IMR-90 (cell line): ENCODE results near the gene TTI1. TPM values are rescaled to one million over a fixed set of nuclear protein-coding genes. Genes with fewer than 3 reads are reported as not detected.

ENCODE experiments used
- ATAC-seq: fragments of 200-7000 bp; cut with Tn5 transposase; 2 replicates; pipeline ENCODE4 v1.9.1; 2020; ENCODE audit warnings: low read depth, mild to moderate bottlenecking, moderate library complexity
- BruUV-seq: library from RNA; stranded (reverse); fragments of 400-500 nt; replicated peaks from 2 replicates; lab custom pipeline; 2021; lab: Mats Ljungman, UMichigan
- CTCF ChIA-PET: fragments of 300-600 bp; formaldehyde crosslinking; extraction: SDS; loops from one replicate; lab custom pipeline; 2021; ENCODE audit warnings: antibody characterized with exemption; lab: Yijun Ruan, JAX
- POLR2A ChIA-PET: fragments of 300-600 bp; sonication (Branson Sonifier 250); formaldehyde crosslinking; loops from one replicate; lab custom pipeline; 2022; ENCODE audit warnings: antibody characterized with exemption; ENCODE audit not compliant: unreplicated experiment; lab: Charles Lee
- DNase-seq: peaks from one replicate; pipeline ENCODE4 v3.0.0; 2013
- H2AFZ ChIP-seq: replicated peaks from 2 replicates; pipeline ENCODE3; 2013; ENCODE audit warnings: low read length, mild to moderate bottlenecking; ENCODE audit not compliant: poor library complexity
- H2AK5ac ChIP-seq: 2 replicates; pipeline ENCODE4 v1.6.1; 2013; ENCODE audit warnings: low read depth, low read length, inconsistent platforms
- H2AK9ac ChIP-seq: replicated peaks from 2 replicates; pipeline ENCODE3; 2013; ENCODE audit warnings: mild to moderate bottlenecking, low read depth, low read length, moderate library complexity; ENCODE audit not compliant: poor library complexity
- H2BK120ac ChIP-seq: 2 replicates; pipeline ENCODE4 v1.6.1; 2013; ENCODE audit warnings: low read depth, low read length, inconsistent platforms
- H2BK15ac ChIP-seq: 3 replicates; pipeline ENCODE4 v1.6.1; 2013; ENCODE audit warnings: low read depth, low read length, inconsistent platforms
- H2BK20ac ChIP-seq: 2 replicates; pipeline ENCODE4 v1.6.1; 2013; ENCODE audit warnings: low read depth, mild to moderate bottlenecking, inconsistent platforms, low read length, moderate library complexity
- H2BK5ac ChIP-seq: 2 replicates; pipeline ENCODE4 v1.6.1; 2013; ENCODE audit warnings: mild to moderate bottlenecking, low read depth, low read length, inconsistent platforms; ENCODE audit not compliant: poor library complexity, severe bottlenecking
- H3K14ac ChIP-seq: replicated peaks from 2 replicates; pipeline ENCODE4 v1.6.1; 2013; ENCODE audit warnings: low read depth, low read length, inconsistent platforms
- H3K18ac ChIP-seq: 2 replicates; pipeline ENCODE4 v1.6.1; 2013; ENCODE audit warnings: low read depth, low read length, control low read depth
- H3K23ac ChIP-seq: 2 replicates; pipeline ENCODE4 v1.6.1; 2013; ENCODE audit warnings: low read depth, low read length, inconsistent platforms
- H3K27ac ChIP-seq: 2 replicates; pipeline ENCODE4 v1.5.1; 2013; ENCODE audit warnings: mild to moderate bottlenecking, control low read depth, low read length; ENCODE audit not compliant: insufficient read depth
- H3K27me3 ChIP-seq: 2 replicates; pipeline ENCODE4 v1.6.1; 2013; ENCODE audit warnings: low read length; ENCODE audit not compliant: control insufficient read depth, insufficient read depth
- H3K36me3 ChIP-seq: 2 replicates; pipeline ENCODE4 v1.6.1; 2013; ENCODE audit warnings: low read length, mixed read lengths; ENCODE audit not compliant: control insufficient read depth, insufficient read depth
- H3K4ac ChIP-seq: 2 replicates; pipeline ENCODE4 v1.6.1; 2013; ENCODE audit warnings: low read depth, low read length, inconsistent platforms
- H3K4me1 ChIP-seq: 2 replicates; pipeline ENCODE4 v1.6.1; 2013; ENCODE audit warnings: low read length, mixed read lengths; ENCODE audit not compliant: control insufficient read depth, insufficient read depth
- H3K4me2 ChIP-seq: 2 replicates; pipeline ENCODE4 v1.6.1; 2013; ENCODE audit warnings: low read depth, mild to moderate bottlenecking, control low read depth, low read length, moderate library complexity
- H3K4me3 ChIP-seq: 2 replicates; pipeline ENCODE4 v1.5.1; 2013; ENCODE audit warnings: low read depth, mild to moderate bottlenecking, control low read depth, low read length, moderate library complexity; ENCODE audit not compliant: insufficient read depth
- H3K56ac ChIP-seq: 2 replicates; pipeline ENCODE4 v1.6.1; 2013; ENCODE audit warnings: low read length, inconsistent platforms; ENCODE audit not compliant: insufficient read depth; ENCODE audit errors: extremely low read depth
- H3K79me1 ChIP-seq, 2 experiments: 2 replicates each; pipeline ENCODE4 v1.6.1; 2013; ENCODE audit warnings: low read length in 2 of 2, inconsistent platforms in 1 of 2, low read depth in 1 of 2
- H3K9ac ChIP-seq: 2 replicates; pipeline ENCODE4 v1.6.1; 2013; ENCODE audit warnings: low read depth, low read length, control low read depth
- H3K9me1 ChIP-seq: 2 replicates; pipeline ENCODE4 v1.6.1; 2013; ENCODE audit warnings: low read length, inconsistent platforms; ENCODE audit not compliant: insufficient read depth
- H3K9me3 ChIP-seq: 2 replicates; pipeline ENCODE4 v1.6.1; 2013; ENCODE audit warnings: low read length; ENCODE audit not compliant: control insufficient read depth, insufficient read depth
- H4K20me1 ChIP-seq: 2 replicates; pipeline ENCODE4 v1.6.1; 2013; ENCODE audit warnings: low read length, inconsistent platforms; ENCODE audit not compliant: insufficient read depth
- H4K5ac ChIP-seq: 2 replicates; pipeline ENCODE4 v1.6.1; 2013; ENCODE audit warnings: mild to moderate bottlenecking, low read depth, low read length, control low read depth
- H4K8ac ChIP-seq, 2 experiments: 2 replicates each; pipeline ENCODE4 v1.6.1; 2013; ENCODE audit warnings: low read depth in 2 of 2, low read length in 2 of 2, control low read depth in 1 of 2, inconsistent platforms in 1 of 2
- H4K91ac ChIP-seq: 2 replicates; pipeline ENCODE4 v1.6.1; 2013; ENCODE audit warnings: low read depth, low read length, inconsistent platforms; ENCODE audit not compliant: insufficient read depth
- BHLHE40 ChIP-seq: fragments of 150-350 bp; IDR thresholded peaks from 2 replicates; pipeline ENCODE4 v1.6.1; 2016; ENCODE audit warnings: mild to moderate bottlenecking, low read depth, low read length
- CEBPB ChIP-seq: IDR thresholded peaks from 2 replicates; pipeline ENCODE4 v1.6.1; 2012; ENCODE audit warnings: low read depth, low read length, improper control_type of control experiment
- CHD1 ChIP-seq: IDR thresholded peaks from 2 replicates; pipeline ENCODE4 v1.6.1; 2012; ENCODE audit warnings: low read depth, low read length, improper control_type of control experiment
- ELK1 ChIP-seq: fragments of 150-350 bp; IDR thresholded peaks from 2 replicates; pipeline ENCODE4 v1.6.1; 2016; ENCODE audit warnings: low read depth, mild to moderate bottlenecking, low read length, moderate library complexity, borderline replicate concordance
- FOS ChIP-seq: fragments of 150-350 bp; IDR thresholded peaks from 2 replicates; pipeline ENCODE4 v1.6.1; 2016; ENCODE audit warnings: low read depth, low read length
- MAFK ChIP-seq: IDR thresholded peaks from 2 replicates; pipeline ENCODE4 v1.6.1; 2012; ENCODE audit warnings: low read depth, low read length, improper control_type of control experiment
- MAZ ChIP-seq: IDR thresholded peaks from 2 replicates; pipeline ENCODE4 v1.6.1; 2012; ENCODE audit warnings: low read depth, mild to moderate bottlenecking, low read length, improper control_type of control experiment, moderate library complexity, borderline replicate concordance
- MXI1 ChIP-seq: IDR thresholded peaks from 2 replicates; pipeline ENCODE4 v1.6.1; 2012; ENCODE audit warnings: low read depth, mild to moderate bottlenecking, low read length, moderate library complexity, borderline replicate concordance
- NFE2L2 ChIP-seq: fragments of 150-350 bp; IDR thresholded peaks from 2 replicates; pipeline ENCODE4 v1.6.1; 2016; ENCODE audit warnings: low read depth, mild to moderate bottlenecking, low read length
- POLR2A ChIP-seq: IDR thresholded peaks from 2 replicates; pipeline ENCODE4 v1.6.1; 2012; ENCODE audit warnings: mild to moderate bottlenecking, low read depth, low read length
- RAD21 ChIP-seq: IDR thresholded peaks from 2 replicates; pipeline ENCODE4 v1.6.1; 2012; ENCODE audit warnings: low read length, improper control_type of control experiment
- RCOR1 ChIP-seq: IDR thresholded peaks from 2 replicates; pipeline ENCODE4 v1.6.1; 2012; ENCODE audit warnings: mild to moderate bottlenecking, low read length, improper control_type of control experiment; ENCODE audit not compliant: insufficient replicate concordance
- RFX5 ChIP-seq: IDR thresholded peaks from 2 replicates; pipeline ENCODE4 v1.8.0; 2012; ENCODE audit warnings: low read depth, mild to moderate bottlenecking, low read length, moderate library complexity
- SMC3 ChIP-seq: fragments of 150-350 bp; IDR thresholded peaks from 2 replicates; pipeline ENCODE4 v1.6.1; 2016; ENCODE audit warnings: low read depth, mild to moderate bottlenecking, antibody characterized with exemption, low read length, moderate library complexity
- WGBS, 2 experiments: methylation state at CpG; one replicate each; pipeline versions ENCODE4 v1.1.5 to v1.1.7; 2013; ENCODE audit warnings: missing lambda C conversion rate in 2 of 2; ENCODE audit not compliant: insufficient read length in 1 of 2; ENCODE audit errors: extremely low coverage in 2 of 2; 5-methylcytosine and 5-hydroxymethylcytosine counted together
- dilution Hi-C: fragments of 300-500 bp; cut with HindIII; formaldehyde crosslinking; loops from one replicate; pipeline ENCODE4 v1.14.3; 2018; ENCODE audit warnings: low sequenced_read_pairs; ENCODE audit not compliant: unreplicated experiment
- in situ Hi-C: fragments of 300-500 bp; cut with MboI; formaldehyde crosslinking; loops from 3 replicates; pipeline ENCODE4 v1.14.3; 2019; ENCODE audit warnings: low sequenced_read_pairs, inconsistent platforms, mixed read lengths
- intact Hi-C: fragments of 100-400 bp; cut with micrococcal nuclease; formaldehyde crosslinking; loops from 2 replicates; pipeline ENCODE4 v1.10.0; 2022
- polyA plus RNA-seq, 3 experiments: library from polyadenylated mRNA; depleted of rRNA; stranded (reverse); fragments of >200 nt; gene quantifications; 2 replicates each; pipeline ENCODE4 v1.2.3, GENCODE V29; 2012; ENCODE audit warnings: low replicate concordance in 1 of 3
- total RNA-seq: library from RNA; depleted of rRNA; stranded (reverse); fragments of >200 nt; gene quantifications from 2 replicates; pipeline ENCODE4 v1.2.3, GENCODE V29; 2012
- TF ChIP-seq, protein P1 (sequence below): conservative IDR thresholded peaks from 2 replicates; pipeline ENCODE4 v1.5.1; 2012; ENCODE audit warnings: mild to moderate bottlenecking, low read depth, low read length, improper control_type of control experiment
- TF ChIP-seq, protein P2 (sequence below): fragments of 150-350 bp; IDR thresholded peaks from 2 replicates; pipeline ENCODE4 v1.6.1; 2017; ENCODE audit warnings: mild to moderate bottlenecking, antibody characterized with exemption, low read length, low read depth

The TTI1 gene
- total and polyA plus RNA-seq, 2 of the 4 experiments (the other 2 are of a cell fraction), result 12.5 to 17.6 TPM

DNA sequence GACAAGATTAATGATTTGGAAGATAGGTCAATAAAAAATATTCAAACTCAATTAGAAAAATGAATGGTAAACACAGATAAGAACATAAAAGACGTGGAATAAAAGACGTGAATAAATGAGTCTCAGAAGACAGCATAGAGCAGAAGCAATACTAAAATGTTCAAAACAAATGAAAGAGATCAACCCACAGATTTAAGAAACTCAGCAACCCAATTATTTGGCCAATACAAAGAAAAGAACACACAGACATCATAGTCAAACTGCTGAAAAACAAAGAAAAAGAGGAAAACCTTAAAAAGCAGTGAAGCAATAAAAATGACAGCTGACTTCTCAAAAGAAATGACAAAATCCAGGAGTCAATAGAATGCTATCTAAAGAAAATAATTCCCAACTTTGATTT is 14.9 kb downstream of the TTI1 start:
- POLR2A ChIA-PET, result no interaction called here
- no CpG with 5 or more reads among the region's 2 CpGs for WGBS, 2 experiments

More for the DNA sequence above, 14.9 kb downstream of the TTI1 start:
- Histone ChIP-seq H3K27me3 (no peaks in the 10 kb centered on the region), H3K36me3 (peaks cover 19% of the 10 kb centered on the region), H2AK5ac (no peak overlapping the region), H3K27ac (no peak overlapping the region), H4K20me1 (peaks cover 12% of the 10 kb centered on the region), H3K79me1 (peaks cover 37 to 55% of the 10 kb centered on the region in 2 experiments), H3K14ac (no peak overlapping the region), H3K4me2 (no peak overlapping the region), H4K91ac (no peak overlapping the region), H3K4ac (no peak overlapping the region), H2BK15ac (no peak overlapping the region), H2AK9ac (no peak overlapping the region), H2BK120ac (no peak overlapping the region), H2BK5ac (no peak overlapping the region), H2AFZ (no peak overlapping the region), H3K18ac (no peak overlapping the region), H4K5ac (no peak overlapping the region), H3K4me3 (no peak overlapping the region), H3K9me1 (peaks cover 15% of the 10 kb centered on the region), H3K9me3 (peaks cover 6% of the 10 kb centered on the region), H3K4me1 (peaks cover 8% of the 10 kb centered on the region), H3K23ac (no peak overlapping the region), H4K8ac (no peak overlapping the region), H3K9ac (no peak overlapping the region), H2BK20ac (no peak overlapping the region), H3K56ac (no peak overlapping the region)
- BruUV-seq, result no TSS peak
- in situ Hi-C loops (no loop called here), intact Hi-C loops (no loop called here), dilution Hi-C loops (no loop called here)
- TF ChIP-seq RCOR1 (no peak), BHLHE40 (no peak), MAZ (no peak), FOS (no peak), CEBPB (no peak), RAD21 (no peak), MXI1 (no peak), ELK1 (no peak), SMC3 (no peak), NFE2L2 (no peak), RFX5 (no peak), POLR2A (no peak), CHD1 (no peak), MAFK (no peak)
- TF ChIP-seq, protein P1, sequence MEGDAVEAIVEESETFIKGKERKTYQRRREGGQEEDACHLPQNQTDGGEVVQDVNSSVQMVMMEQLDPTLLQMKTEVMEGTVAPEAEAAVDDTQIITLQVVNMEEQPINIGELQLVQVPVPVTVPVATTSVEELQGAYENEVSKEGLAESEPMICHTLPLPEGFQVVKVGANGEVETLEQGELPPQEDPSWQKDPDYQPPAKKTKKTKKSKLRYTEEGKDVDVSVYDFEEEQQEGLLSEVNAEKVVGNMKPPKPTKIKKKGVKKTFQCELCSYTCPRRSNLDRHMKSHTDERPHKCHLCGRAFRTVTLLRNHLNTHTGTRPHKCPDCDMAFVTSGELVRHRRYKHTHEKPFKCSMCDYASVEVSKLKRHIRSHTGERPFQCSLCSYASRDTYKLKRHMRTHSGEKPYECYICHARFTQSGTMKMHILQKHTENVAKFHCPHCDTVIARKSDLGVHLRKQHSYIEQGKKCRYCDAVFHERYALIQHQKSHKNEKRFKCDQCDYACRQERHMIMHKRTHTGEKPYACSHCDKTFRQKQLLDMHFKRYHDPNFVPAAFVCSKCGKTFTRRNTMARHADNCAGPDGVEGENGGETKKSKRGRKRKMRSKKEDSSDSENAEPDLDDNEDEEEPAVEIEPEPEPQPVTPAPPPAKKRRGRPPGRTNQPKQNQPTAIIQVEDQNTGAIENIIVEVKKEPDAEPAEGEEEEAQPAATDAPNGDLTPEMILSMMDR, result no peak
- TF ChIP-seq, protein P2, sequence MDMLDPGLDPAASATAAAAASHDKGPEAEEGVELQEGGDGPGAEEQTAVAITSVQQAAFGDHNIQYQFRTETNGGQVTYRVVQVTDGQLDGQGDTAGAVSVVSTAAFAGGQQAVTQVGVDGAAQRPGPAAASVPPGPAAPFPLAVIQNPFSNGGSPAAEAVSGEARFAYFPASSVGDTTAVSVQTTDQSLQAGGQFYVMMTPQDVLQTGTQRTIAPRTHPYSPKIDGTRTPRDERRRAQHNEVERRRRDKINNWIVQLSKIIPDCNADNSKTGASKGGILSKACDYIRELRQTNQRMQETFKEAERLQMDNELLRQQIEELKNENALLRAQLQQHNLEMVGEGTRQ, result no peak
- DNase-seq (no peak), ATAC-seq (no peak)
- CTCF ChIA-PET, result no interaction called here
